ENCODE data around the gene KLHL20.

GRCh38 chr1:173821680-173822079, 106.9 kb downstream of the KLHL20 start:
- TF ChIP-seq POLR2AphosphoS5 (IDR thresholded peaks at IDR 0.05; ENCODE audit: low read depth, low read length) (no peak), REST (IDR thresholded peaks at IDR 0.05; ENCODE audit: insufficient read depth in 1 of 2, low read depth in 2 of 2, low read length in 2 of 2) (no peak)

All from PFSK-1 (cell line).